ENCODE results near the gene GPR78.

Gene GPR78

GRCh38 chr4:8606476-8606875, 26.3 kb downstream of the GPR78 start:
- DNase-seq = no peak
- Histone ChIP-seq H3F3A (ENCODE audit: insufficient read depth, low read length) (no peaks in the 10 kb centered on the region), H3K9ac (ENCODE audit: low read length) (no peak overlapping the region), H3K36me3 (replicated peaks; ENCODE audit: insufficient read depth, low read length) (no peaks in the 10 kb centered on the region), H3K4me2 (ENCODE audit: low read depth, low read length) (no peak overlapping the region), H3K27me3 (replicated peaks; ENCODE audit: insufficient read depth, low read length) (peaks cover 92% of the 10 kb centered on the region), H3K27ac (ENCODE audit: low read length) (no peak overlapping the region), H3K4me1 (ENCODE audit: low read length) (no peaks in the 10 kb centered on the region), H3K9me2 (replicated peaks; ENCODE audit: insufficient read depth, low read length) (no peaks in the 10 kb centered on the region), H4K20me1 (ENCODE audit: insufficient read depth, low read length) (no peaks in the 10 kb centered on the region), H3K79me2 (ENCODE audit: low read length) (no peaks in the 10 kb centered on the region), H3K9me3 (replicated peaks; ENCODE audit: insufficient read depth, low read length) (no peaks in the 10 kb centered on the region), H2AFZ (ENCODE audit: low read length) (no peak overlapping the region), H3K4me3 (ENCODE audit: low read length) (no peak overlapping the region)
- TF ChIP-seq CTCF (IDR thresholded peaks at IDR 0.05; ENCODE audit: low read length) (no peak), EZH2phosphoT487 (IDR thresholded peaks at IDR 0.05; ENCODE audit: low read length) (no peak), EZH2 (optimal IDR thresholded peaks at IDR 0.05; ENCODE audit: low read depth, low read length) (no peak)

GRCh38 chr4:8606966-8607365, 26.8 kb downstream of the GPR78 start:
- Histone ChIP-seq H3K27ac (ENCODE audit: low read length) (no peak overlapping the region), H3K4me2 (ENCODE audit: low read depth, low read length) (no peak overlapping the region), H3K36me3 (replicated peaks; ENCODE audit: insufficient read depth, low read length) (no peaks in the 10 kb centered on the region), H3K27me3 (replicated peaks; ENCODE audit: insufficient read depth, low read length) (peaks cover 91% of the 10 kb centered on the region), H3F3A (ENCODE audit: insufficient read depth, low read length) (no peaks in the 10 kb centered on the region), H3K9me2 (replicated peaks; ENCODE audit: insufficient read depth, low read length) (no peaks in the 10 kb centered on the region), H3K9ac (ENCODE audit: low read length) (no peak overlapping the region), H3K79me2 (ENCODE audit: low read length) (no peaks in the 10 kb centered on the region), H3K4me3 (ENCODE audit: low read length) (no peak overlapping the region), H3K9me3 (replicated peaks; ENCODE audit: insufficient read depth, low read length) (no peaks in the 10 kb centered on the region), H3K4me1 (ENCODE audit: low read length) (no peaks in the 10 kb centered on the region), H4K20me1 (ENCODE audit: insufficient read depth, low read length) (no peaks in the 10 kb centered on the region), H2AFZ (ENCODE audit: low read length) (no peak overlapping the region)
- no peak for DNase-seq
- no peak for TF ChIP-seq EZH2phosphoT487 (IDR thresholded peaks at IDR 0.05; ENCODE audit: low read length)
- no peak for TF ChIP-seq EZH2 (optimal IDR thresholded peaks at IDR 0.05; ENCODE audit: low read depth, low read length)
- TF ChIP-seq CTCF (IDR thresholded peaks at IDR 0.05; ENCODE audit: low read length) = no peak

GRCh38 chr4:8607603-8608481, 27.6 kb downstream of the GPR78 start:
- Histone ChIP-seq H3K79me2 (ENCODE audit: low read length) (no peaks in the 10 kb centered on the region), H4K20me1 (ENCODE audit: insufficient read depth, low read length) (no peaks in the 10 kb centered on the region), H3K9me2 (replicated peaks; ENCODE audit: insufficient read depth, low read length) (no peaks in the 10 kb centered on the region), H3K4me1 (ENCODE audit: low read length) (no peaks in the 10 kb centered on the region), H3K27me3 (replicated peaks; ENCODE audit: insufficient read depth, low read length) (peaks cover 89% of the 10 kb centered on the region), H3K36me3 (replicated peaks; ENCODE audit: insufficient read depth, low read length) (no peaks in the 10 kb centered on the region), H2AFZ (ENCODE audit: low read length) (no peak overlapping the region), H3K27ac (ENCODE audit: low read length) (no peak overlapping the region), H3K9ac (ENCODE audit: low read length) (no peak overlapping the region), H3F3A (ENCODE audit: insufficient read depth, low read length) (no peaks in the 10 kb centered on the region), H3K4me2 (ENCODE audit: low read depth, low read length) (no peak overlapping the region), H3K9me3 (replicated peaks; ENCODE audit: insufficient read depth, low read length) (no peaks in the 10 kb centered on the region), H3K4me3 (ENCODE audit: low read length) (no peak overlapping the region)
- TF ChIP-seq EZH2phosphoT487 (IDR thresholded peaks at IDR 0.05; ENCODE audit: low read length) (no peak), CTCF (IDR thresholded peaks at IDR 0.05; ENCODE audit: low read length) (peak; percentile 91)
- DNase-seq = peak; percentile 28

All from MM.1S (cell line).